GM12878 (cell line): ENCODE data around the gene ITIH1. TPM values are rescaled to one million over a fixed set of nuclear protein-coding genes. Genes with fewer than 3 reads are reported as not detected.

Experiments
- ATAC-seq: fragments of 200-7000 bp; cut with Tn5 transposase; 3 replicates; pipeline ENCODE4 v1.9.1; 2020; ENCODE audit warnings: mild to moderate bottlenecking, moderate library complexity
- BruUV-seq: library from RNA; stranded (reverse); fragments of 400-500 nt; replicated peaks from 2 replicates; lab custom pipeline; 2021; lab: Mats Ljungman, UMichigan
- CTCF ChIA-PET: fragments of 300-600 bp; sonication (Branson Sonifier 250); formaldehyde crosslinking; extraction: SDS; loops from one replicate; lab custom pipeline; 2021; ENCODE audit warnings: inconsistent platforms; lab: Yijun Ruan, JAX
- POLR2A ChIA-PET: fragments of 350-600 bp; formaldehyde crosslinking; extraction: SDS; loops from one replicate; lab custom pipeline; 2021; ENCODE audit warnings: inconsistent platforms; lab: Charles Lee
- RAD21 ChIA-PET: fragments of 300-600 bp; sonication (Branson Sonifier 250); formaldehyde crosslinking; loops from one replicate; lab custom pipeline; 2023; ENCODE audit warnings: antibody characterized with exemption; ENCODE audit not compliant: unreplicated experiment; lab: Charles Lee
- SMC1A ChIA-PET: fragments of 300-600 bp; sonication (Branson Sonifier 250); formaldehyde crosslinking; loops from one replicate; lab custom pipeline; 2023; ENCODE audit not compliant: unreplicated experiment, uncharacterized antibody; lab: Charles Lee
- DNase-seq: peaks from one replicate; pipeline ENCODE4 v3.0.0-alpha.2; 2011; ENCODE audit warnings: low read depth, low spot score
- FAIRE-seq: peaks from 3 replicates; lab custom pipeline; 2011; peaks lifted over from hg19 to GRCh38; lab: Jason Lieb, UNC
- H2AFZ ChIP-seq: 2 replicates; pipeline ENCODE4 v1.6.0; 2011; ENCODE audit warnings: low read depth, low read length, control low read depth; ENCODE audit not compliant: control insufficient read depth
- H3K27ac ChIP-seq: 2 replicates; pipeline ENCODE4 v1.5.1; 2011; ENCODE audit warnings: control low read depth; ENCODE audit not compliant: control insufficient read depth, insufficient read depth
- H3K27me3 ChIP-seq, 2 experiments: replicated peaks in 1 of 2; 2 replicates each; pipeline versions ENCODE4 v1.6.0 to v1.6.1; 2011; ENCODE audit warnings: low read length in 1 of 2; ENCODE audit not compliant: control insufficient read depth in 2 of 2, insufficient read depth in 2 of 2
- H3K36me3 ChIP-seq, 2 experiments: 2 replicates each; pipeline ENCODE4 v1.5.1; 2011; ENCODE audit warnings: low read length in 1 of 2; ENCODE audit not compliant: control insufficient read depth in 2 of 2, insufficient read depth in 2 of 2
- H3K4me1 ChIP-seq: 2 replicates; pipeline ENCODE4 v1.6.1; 2011; ENCODE audit warnings: mild to moderate bottlenecking, low read length, moderate library complexity, mixed read lengths; ENCODE audit not compliant: control insufficient read depth, insufficient read depth
- H3K4me2 ChIP-seq: 2 replicates; pipeline ENCODE4 v1.6.0; 2011; ENCODE audit warnings: control low read depth; ENCODE audit not compliant: control insufficient read depth, insufficient read depth
- H3K4me3 ChIP-seq: fragments of 200-600 bp; sonication (generic); 2 replicates; pipeline ENCODE4 v1.5.1; 2016
- H3K79me2 ChIP-seq: 2 replicates; pipeline ENCODE4 v1.6.0; 2011; ENCODE audit warnings: low read length; ENCODE audit not compliant: control insufficient read depth, insufficient read depth
- H3K9ac ChIP-seq: 2 replicates; pipeline ENCODE4 v1.8.0; 2011; ENCODE audit warnings: low read length, control low read depth, mixed read lengths; ENCODE audit not compliant: control insufficient read depth, insufficient read depth
- H3K9me3 ChIP-seq: replicated peaks from 3 replicates; pipeline ENCODE4 v1.5.1; 2011; ENCODE audit warnings: mild to moderate bottlenecking, low read length; ENCODE audit not compliant: control insufficient read depth, insufficient read depth
- H4K20me1 ChIP-seq: 2 replicates; pipeline ENCODE4 v1.6.0; 2011; ENCODE audit not compliant: control insufficient read depth, insufficient read depth
- CBX5 ChIP-seq: sonication (generic); IDR thresholded peaks from 2 replicates; pipeline ENCODE4 v1.6.1; 2016; ENCODE audit warnings: low read depth, moderate library complexity, mild to moderate bottlenecking, inconsistent platforms
- CHD2 ChIP-seq: IDR thresholded peaks from 2 replicates; pipeline ENCODE4 v1.6.1; 2011; ENCODE audit warnings: low read depth, low read length, improper control_type of control experiment, borderline replicate concordance
- EED ChIP-seq: sonication (generic); IDR thresholded peaks from 2 replicates; pipeline ENCODE4 v1.6.1; 2016; ENCODE audit warnings: antibody characterized with exemption, low read depth
- ETV6 ChIP-seq, 2 experiments: fragments of 450-650 bp in 1 of 2; IDR thresholded peaks in 1 of 2; conservative IDR thresholded peaks in 1 of 2; 2 replicates each; pipeline ENCODE4 v1.6.1; 2014; ENCODE audit warnings: antibody characterized with exemption in 1 of 2, borderline replicate concordance in 1 of 2, low read depth in 1 of 2, mild to moderate bottlenecking in 1 of 2, moderate library complexity in 1 of 2
- IRF3 ChIP-seq: fragments of 450-650 bp; IDR thresholded peaks from 2 replicates; pipeline ENCODE4 v1.6.1; 2014; ENCODE audit warnings: mild to moderate bottlenecking
- PBX3 ChIP-seq: IDR thresholded peaks from 2 replicates; pipeline ENCODE4 v1.6.1; 2011; ENCODE audit warnings: mild to moderate bottlenecking, low read depth, low read length, moderate library complexity; ENCODE audit not compliant: insufficient replicate concordance
- RELA ChIP-seq: fragments of 450-650 bp; IDR thresholded peaks from 2 replicates; pipeline ENCODE4 v1.8.0; 2014; ENCODE audit warnings: borderline replicate concordance; ENCODE audit not compliant: partially characterized antibody
- SMC3 ChIP-seq: IDR thresholded peaks from 2 replicates; pipeline ENCODE4 v1.6.1; 2011; ENCODE audit warnings: low read length, improper control_type of control experiment, borderline replicate concordance
- SREBF1 ChIP-seq: IDR thresholded peaks from 2 replicates; pipeline ENCODE4 v1.6.1; 2012; ENCODE audit warnings: mild to moderate bottlenecking, low read length
- SRF ChIP-seq, 2 experiments: IDR thresholded peaks; 2 replicates each; pipeline ENCODE4 v1.6.1; 2011; ENCODE audit warnings: low read depth in 2 of 2, low read length in 2 of 2, mild to moderate bottlenecking in 1 of 2, moderate library complexity in 1 of 2
- YY1 ChIP-seq: IDR thresholded peaks from 2 replicates; pipeline ENCODE4 v1.6.1; 2011; ENCODE audit warnings: low read depth, mild to moderate bottlenecking, low read length
- ZNF622 ChIP-seq: fragments of 450-650 bp; IDR thresholded peaks from 2 replicates; pipeline ENCODE4 v1.6.1; 2017; ENCODE audit warnings: mild to moderate bottlenecking, inconsistent platforms
- WGBS: methylation state at CpG from one replicate; pipeline ENCODE4 v1.1.6; 2016; ENCODE audit warnings: low lambda C conversion rate; ENCODE audit not compliant: insufficient replicate concordance, insufficient coverage; ENCODE audit errors: missing lambda C conversion rate; 5-methylcytosine and 5-hydroxymethylcytosine counted together
- in situ Hi-C: fragments of 300-500 bp; cut with MboI; formaldehyde crosslinking; loops from 9 replicates; pipeline ENCODE4 v1.14.3; 2018; ENCODE audit warnings: mixed read lengths
- intact Hi-C: fragments of 100-400 bp; cut with micrococcal nuclease; formaldehyde crosslinking; loops from one replicate; pipeline ENCODE4 v1.14.2; 2022; ENCODE audit not compliant: unreplicated experiment
- polyA plus RNA-seq, 11 experiments: library from polyadenylated mRNA; depleted of rRNA in 4 of 11; unstranded in 6 of 11; stranded (reverse) in 5 of 11; fragments of >200 nt; fragmentation: Nextera tagmentation in 4 of 11; fragmentation: Illumina TruSeq in 1 of 11; extraction: Ambion mirVana in 4 of 11; extraction: Trizol in 1 of 11; gene quantifications; 1 replicate in 1 of 11; 2 replicates in 10 of 11; pipeline versions ENCODE4 v1.2.1 to v1.2.3, GENCODE V29; 2011 to 2016; ENCODE audit warnings: inconsistent platforms in 2 of 11, missing spikeins in 2 of 11, low read depth in 1 of 11
- total RNA-seq, 4 experiments: library from RNA; depleted of rRNA in 3 of 4; stranded (reverse); fragments of >200 nt in 3 of 4; fragmentation: Illumina TruSeq in 1 of 4; extraction: Trizol in 1 of 4; gene quantifications; 2 replicates each; pipeline versions ENCODE4 v1.2.1 to v1.2.3, GENCODE V29; 2013 to 2021
- TF ChIP-seq, protein P1 (sequence below): fragments of 450-650 bp; IDR thresholded peaks from 2 replicates; pipeline ENCODE4 v1.6.1; 2017; ENCODE audit warnings: borderline replicate concordance

ITIH1 gene
- total and polyA plus RNA-seq, 10 of the 15 experiments (the other 5 are each of a cell fraction or from before 2014, with no cell fraction given), result 0.33 to 0.64 (median 0.44) TPM; not detected in 7

- Histone ChIP-seq H3K9ac (no peak overlapping the region), H4K20me1 (no peaks in the 10 kb centered on the region), H3K36me3 (no peaks in the 10 kb centered on the region), H3K27me3 (no peaks in the 10 kb centered on the region), H2AFZ (no peak overlapping the region), H3K9me3 (no peaks in the 10 kb centered on the region), H3K4me2 (no peak overlapping the region), H3K4me1 (no peaks in the 10 kb centered on the region), H3K4me3 (no peak overlapping the region), H3K27ac (no peak overlapping the region), H3K79me2 (no peaks in the 10 kb centered on the region)
- TF ChIP-seq YY1 (no peak), SREBF1 (no peak), ETV6 (conservative IDR thresholded peaks at IDR 0.05 in 1 of 2, IDR thresholded peaks at IDR 0.05 in 1 of 2; ENCODE audit: borderline replicate concordance in 1 of 2, low read depth in 1 of 2) (no peak), ZNF622 (no peak), SMC3 (no peak), RELA (no peak), CBX5 (no peak)
- ATAC-seq, result no peak
- no peak for DNase-seq
- in situ Hi-C loops (no loop called here), intact Hi-C loops (no loop called here)
- POLR2A ChIA-PET, result no interaction called here
- RAD21 ChIA-PET, result no interaction called here
- SMC1A ChIA-PET, result no interaction called here
- WGBS, result 77% methylated on average over 10 of the region's 10 CpGs
- CTCF ChIA-PET, result interaction anchor here (0.9 to 1.0 kb wide), 2 partner anchors 10 to 28 kb away, joined by 3 to 4 read pairs; no protein-coding TSS in a partner anchor
- BruUV-seq, result no TSS peak
- no peak for FAIRE-seq
Observed at GRCh38 chr3:52816654-52817053, 39.3 kb downstream of the ITIH1 start.

DNA sequence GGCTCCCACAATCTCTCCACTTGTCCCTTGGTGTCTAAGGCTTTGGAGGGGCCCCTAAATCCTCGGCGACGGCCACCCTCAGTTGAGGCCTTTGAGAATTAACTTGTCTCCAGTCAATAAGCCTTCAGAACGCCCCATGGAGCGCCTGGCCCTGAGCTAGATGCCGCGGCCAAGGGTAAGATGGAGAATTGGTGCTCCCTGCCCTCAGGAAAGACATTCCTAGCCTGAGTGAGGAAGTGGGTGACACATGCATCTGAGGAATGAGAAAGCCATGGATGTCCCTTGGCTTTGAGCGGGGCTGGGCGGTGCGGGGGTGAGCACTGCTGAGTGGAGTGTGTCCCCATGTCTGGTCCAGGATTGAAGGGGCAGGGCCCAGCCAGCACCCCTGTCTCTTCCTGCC lies 39.8 kb downstream of the ITIH1 start:
- FAIRE-seq (no peak), DNase-seq (no peak), ATAC-seq (no peak)
- Histone ChIP-seq H3K9ac (no peak overlapping the region), H4K20me1 (no peaks in the 10 kb centered on the region), H2AFZ (no peak overlapping the region), H3K4me2 (no peak overlapping the region), H3K27ac (no peak overlapping the region), H3K27me3 (no peaks in the 10 kb centered on the region), H3K4me3 (no peak overlapping the region), H3K4me1 (no peaks in the 10 kb centered on the region), H3K9me3 (no peaks in the 10 kb centered on the region), H3K36me3 (no peaks in the 10 kb centered on the region), H3K79me2 (no peaks in the 10 kb centered on the region)
- ChIA-PET CTCF (no interaction called here), RAD21 (no interaction called here), SMC1A (no interaction called here), POLR2A (no interaction called here)
- intact Hi-C loops (no loop called here), in situ Hi-C loops (no loop called here)
- WGBS, result 85% methylated on average over 10 of the region's 10 CpGs
- BruUV-seq, result no TSS peak
- TF ChIP-seq, protein P1, sequence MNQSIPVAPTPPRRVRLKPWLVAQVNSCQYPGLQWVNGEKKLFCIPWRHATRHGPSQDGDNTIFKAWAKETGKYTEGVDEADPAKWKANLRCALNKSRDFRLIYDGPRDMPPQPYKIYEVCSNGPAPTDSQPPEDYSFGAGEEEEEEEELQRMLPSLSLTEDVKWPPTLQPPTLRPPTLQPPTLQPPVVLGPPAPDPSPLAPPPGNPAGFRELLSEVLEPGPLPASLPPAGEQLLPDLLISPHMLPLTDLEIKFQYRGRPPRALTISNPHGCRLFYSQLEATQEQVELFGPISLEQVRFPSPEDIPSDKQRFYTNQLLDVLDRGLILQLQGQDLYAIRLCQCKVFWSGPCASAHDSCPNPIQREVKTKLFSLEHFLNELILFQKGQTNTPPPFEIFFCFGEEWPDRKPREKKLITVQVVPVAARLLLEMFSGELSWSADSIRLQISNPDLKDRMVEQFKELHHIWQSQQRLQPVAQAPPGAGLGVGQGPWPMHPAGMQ, result no peak
- no peak for TF ChIP-seq PBX3
- no peak for TF ChIP-seq IRF3
- no peak for TF ChIP-seq CHD2
- TF ChIP-seq EED, result no peak
- no peak for TF ChIP-seq SRF (IDR thresholded peaks at IDR 0.05; ENCODE audit: low read depth in 2 of 2, low read length in 2 of 2)
